Measurements from ENCODE around the gene MYLK2. TPM values are rescaled to one million over a fixed set of nuclear protein-coding genes. Genes with fewer than 3 reads are reported as not detected.

MYLK2 gene
- total RNA-seq, 1 experiment from 2014 or later, result 1.5 TPM

- peaks cover 16% of the 10 kb centered on the region for H3K27me3 Mint-ChIP-seq (ENCODE audit: unreplicated experiment)
- BruUV-seq (replicated peaks), result no TSS peak
- no peak overlapping the region for H3K27ac Mint-ChIP-seq (ENCODE audit: unreplicated experiment)
- CTCF ChIA-PET, result interaction anchor here (0.5 kb wide), 1 partner anchor 51 kb away, joined by 3 read pairs; no protein-coding TSS in a partner anchor
- no peak for DNase-seq
- intact Hi-C loops (cut with micrococcal nuclease; ENCODE audit: unreplicated experiment), result no loop called here
- H3K4me1 Mint-ChIP-seq (ENCODE audit: low read depth, unreplicated experiment), result peaks cover 8% of the 10 kb centered on the region
- TF ChIP-seq, protein P1, sequence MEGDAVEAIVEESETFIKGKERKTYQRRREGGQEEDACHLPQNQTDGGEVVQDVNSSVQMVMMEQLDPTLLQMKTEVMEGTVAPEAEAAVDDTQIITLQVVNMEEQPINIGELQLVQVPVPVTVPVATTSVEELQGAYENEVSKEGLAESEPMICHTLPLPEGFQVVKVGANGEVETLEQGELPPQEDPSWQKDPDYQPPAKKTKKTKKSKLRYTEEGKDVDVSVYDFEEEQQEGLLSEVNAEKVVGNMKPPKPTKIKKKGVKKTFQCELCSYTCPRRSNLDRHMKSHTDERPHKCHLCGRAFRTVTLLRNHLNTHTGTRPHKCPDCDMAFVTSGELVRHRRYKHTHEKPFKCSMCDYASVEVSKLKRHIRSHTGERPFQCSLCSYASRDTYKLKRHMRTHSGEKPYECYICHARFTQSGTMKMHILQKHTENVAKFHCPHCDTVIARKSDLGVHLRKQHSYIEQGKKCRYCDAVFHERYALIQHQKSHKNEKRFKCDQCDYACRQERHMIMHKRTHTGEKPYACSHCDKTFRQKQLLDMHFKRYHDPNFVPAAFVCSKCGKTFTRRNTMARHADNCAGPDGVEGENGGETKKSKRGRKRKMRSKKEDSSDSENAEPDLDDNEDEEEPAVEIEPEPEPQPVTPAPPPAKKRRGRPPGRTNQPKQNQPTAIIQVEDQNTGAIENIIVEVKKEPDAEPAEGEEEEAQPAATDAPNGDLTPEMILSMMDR (IDR thresholded peaks at IDR 0.05; ENCODE audit: unreplicated experiment), result no peak
- H3K9me3 Mint-ChIP-seq (ENCODE audit: low read depth, unreplicated experiment), result no peaks in the 10 kb centered on the region
- peaks cover 14% of the 10 kb centered on the region for H3K36me3 Mint-ChIP-seq (ENCODE audit: insufficient read depth, unreplicated experiment)
- no peak overlapping the region for H3K4me3 Mint-ChIP-seq (ENCODE audit: low read depth, unreplicated experiment)
Measured at GRCh38 chr20:31877684-31878083, 58.5 kb downstream of the MYLK2 start.

- BruUV-seq (replicated peaks), result TSS peak; percentile 41
- Mint-ChIP-seq H3K27me3 (ENCODE audit: unreplicated experiment) (peaks cover 16% of the 10 kb centered on the region), H3K4me3 (ENCODE audit: low read depth, unreplicated experiment) (peak overlapping the region; percentile 94), H3K9me3 (ENCODE audit: low read depth, unreplicated experiment) (no peaks in the 10 kb centered on the region), H3K36me3 (ENCODE audit: insufficient read depth, unreplicated experiment) (peaks cover 14% of the 10 kb centered on the region), H3K4me1 (ENCODE audit: low read depth, unreplicated experiment) (peaks cover 8% of the 10 kb centered on the region), H3K27ac (ENCODE audit: unreplicated experiment) (peak overlapping the region; percentile 91)
- peak; percentile 95 for DNase-seq
- intact Hi-C loops (cut with micrococcal nuclease; ENCODE audit: unreplicated experiment), result no loop called here
- TF ChIP-seq, protein P1 (IDR thresholded peaks at IDR 0.05; ENCODE audit: unreplicated experiment), result no peak
- CTCF ChIA-PET, result interaction anchor here (0.6 to 1.4 kb wide), 9 partner anchors 15 to 1025 kb away, joined by 3 to 6 read pairs (median 3); partner anchors contain the start of genes HM13 and PDRG1
Measured at GRCh38 chr20:31879143-31879987, 60.2 kb downstream of the MYLK2 start.

DNA sequence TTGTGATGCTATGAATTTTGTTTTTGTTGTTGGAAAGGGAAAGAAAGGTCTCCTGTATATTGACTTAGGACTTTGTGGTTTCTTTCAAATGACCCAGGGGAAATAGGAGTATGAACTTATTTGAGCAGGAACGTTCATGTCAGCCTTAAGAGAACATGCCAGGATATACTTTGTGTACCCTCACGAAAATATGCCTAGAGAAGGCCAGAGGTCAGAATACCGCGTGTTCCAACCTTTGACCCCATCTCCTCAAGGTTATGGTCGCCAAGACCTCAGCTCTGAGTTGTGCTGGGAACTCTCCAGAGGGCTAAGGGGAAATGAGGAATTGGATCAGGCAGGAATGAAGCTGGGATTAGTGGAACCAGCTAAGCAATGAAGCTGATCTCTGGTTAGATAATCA is 62.8 kb downstream of the MYLK2 start:
- Mint-ChIP-seq H3K27ac (ENCODE audit: unreplicated experiment) (no peak overlapping the region), H3K36me3 (ENCODE audit: insufficient read depth, unreplicated experiment) (peaks cover 14% of the 10 kb centered on the region), H3K27me3 (ENCODE audit: unreplicated experiment) (peaks cover 40% of the 10 kb centered on the region), H3K9me3 (ENCODE audit: low read depth, unreplicated experiment) (no peaks in the 10 kb centered on the region), H3K4me1 (ENCODE audit: low read depth, unreplicated experiment) (peaks cover 8% of the 10 kb centered on the region), H3K4me3 (ENCODE audit: low read depth, unreplicated experiment) (no peak overlapping the region)
- CTCF ChIA-PET, result interaction anchor here (0.7 kb wide), 1 partner anchor 42 kb away, joined by 3 read pairs; no protein-coding TSS in a partner anchor
- TF ChIP-seq, protein P1 (IDR thresholded peaks at IDR 0.05; ENCODE audit: unreplicated experiment), result no peak
- intact Hi-C loops (cut with micrococcal nuclease; ENCODE audit: unreplicated experiment), result no loop called here
- no peak for DNase-seq
- BruUV-seq (replicated peaks), result no TSS peak

DNA sequence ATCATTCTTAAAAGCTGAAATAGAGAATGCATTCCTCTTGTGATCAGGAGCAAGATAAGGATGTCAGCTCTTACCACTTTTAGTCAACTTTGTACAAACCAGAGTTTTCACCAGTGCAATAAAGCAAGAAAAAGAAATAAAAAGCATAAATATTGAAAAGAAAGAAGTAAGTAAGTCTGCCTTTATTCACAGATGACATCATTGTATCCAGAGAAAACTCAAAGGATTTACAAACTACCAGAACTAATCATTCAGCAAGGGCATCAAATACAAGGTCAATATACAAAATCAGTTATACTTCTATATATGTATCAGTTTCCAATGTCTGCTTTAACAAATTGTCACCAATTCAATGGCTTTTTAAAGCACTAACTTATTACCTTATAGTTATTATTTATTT is 64.7 kb downstream of the MYLK2 start:
- Mint-ChIP-seq H3K36me3 (ENCODE audit: insufficient read depth, unreplicated experiment) (peaks cover 14% of the 10 kb centered on the region), H3K4me1 (ENCODE audit: low read depth, unreplicated experiment) (peaks cover 8% of the 10 kb centered on the region), H3K27me3 (ENCODE audit: unreplicated experiment) (peaks cover 55% of the 10 kb centered on the region), H3K27ac (ENCODE audit: unreplicated experiment) (no peak overlapping the region), H3K9me3 (ENCODE audit: low read depth, unreplicated experiment) (no peaks in the 10 kb centered on the region), H3K4me3 (ENCODE audit: low read depth, unreplicated experiment) (no peak overlapping the region)
- DNase-seq, result no peak
- intact Hi-C loops (cut with micrococcal nuclease; ENCODE audit: unreplicated experiment), result no loop called here
- TF ChIP-seq, protein P1 (IDR thresholded peaks at IDR 0.05; ENCODE audit: unreplicated experiment), result no peak
- CTCF ChIA-PET, result no interaction called here
- no TSS peak for BruUV-seq (replicated peaks)

Other genes starting within 250 kb of the MYLK2 start
- 347 and 431 TPM in 2 replicates for gene ID1, start 214.1 kb upstream of the MYLK2 start, total RNA-seq (2022)
- not detected in 2 replicates for gene COX4I2, start 181.4 kb upstream of the MYLK2 start, total RNA-seq (2022)
- gene BCL2L1, start 96.5 kb upstream of the MYLK2 start, total RNA-seq (2022), result 290 and 321 TPM in 2 replicates
- 157 and 179 TPM in 2 replicates for gene TPX2, start 80.1 kb upstream of the MYLK2 start, total RNA-seq (2022)
- not detected in 2 replicates for gene FOXS1, start 26.2 kb downstream of the MYLK2 start, total RNA-seq (2022)
- 0.47 TPM in 1 of 2 replicates, not detected in the other for gene DUSP15, start 51.2 kb downstream of the MYLK2 start, total RNA-seq (2022)
- gene TTLL9, start 51.3 kb downstream of the MYLK2 start, total RNA-seq (2022), result not detected in 2 replicates
- gene PDRG1, start 132.7 kb downstream of the MYLK2 start, total RNA-seq (2022), result 21.4 and 24.5 TPM in 2 replicates
- gene XKR7, start 148.8 kb downstream of the MYLK2 start, total RNA-seq (2022), result not detected in 2 replicates
- gene CCM2L, start 191.1 kb downstream of the MYLK2 start, total RNA-seq (2022), result not detected in 2 replicates
- not detected in 2 replicates for gene HCK, start 232.9 kb downstream of the MYLK2 start, total RNA-seq (2022)